Stimulated activated CD8-positive, alpha-beta memory T cell treated with anti-CD3 and anti-CD28 coated beads, Interleukin-2, amount 100 ng/mL, for 1 hour (primary cell): Measurements from ENCODE around the gene ARHGEF7.
"Not testable (repeated sequence)": the region's sequence is repeated elsewhere in the genome, so short reads cannot be mapped to it uniquely, and the experiment has no call there.

Source experiments
- DNase-seq, 2 donors: peaks; one replicate each; pipeline ENCODE4 v3.0.0-alpha.2; 2020; ENCODE audit warnings: low read depth in 2 of 2

ARHGEF7 gene

GRCh38 chr13:111253365-111253872, 138.3 kb downstream of the ARHGEF7 start:
- DNase-seq, result no peak

GRCh38 chr13:111255228-111255790, 140.2 kb downstream of the ARHGEF7 start:
- no peak for DNase-seq

- DNase-seq, result no peak
These were observed 141.3 kb downstream of the ARHGEF7 start for GRCh38 chr13:111256458-111256857.

- DNase-seq, result no peak
These were observed 141.8 kb downstream of the ARHGEF7 start for GRCh38 chr13:111256946-111257345.

- DNase-seq, result not testable (repeated sequence)
These were observed 142.8 kb downstream of the ARHGEF7 start for GRCh38 chr13:111257899-111258298.

GRCh38 chr13:111258637-111259036, 143.5 kb downstream of the ARHGEF7 start:
- DNase-seq, result no peak

GRCh38 chr13:111259058-111259457, 143.9 kb downstream of the ARHGEF7 start:
- DNase-seq, result no peak

GRCh38 chr13:111261326-111261725, 146.2 kb downstream of the ARHGEF7 start:
- DNase-seq, result no peak

- DNase-seq, result no peak
These were observed 147.2 kb downstream of the ARHGEF7 start for GRCh38 chr13:111262281-111262680.

- no peak for DNase-seq
These were observed 147.6 kb downstream of the ARHGEF7 start for GRCh38 chr13:111262715-111263114.

GRCh38 chr13:111263566-111263965, 148.5 kb downstream of the ARHGEF7 start:
- no peak for DNase-seq

- no peak for DNase-seq
These were observed 150.0 kb downstream of the ARHGEF7 start for GRCh38 chr13:111265006-111265700.

GRCh38 chr13:111265701-111266035, 150.6 kb downstream of the ARHGEF7 start:
- no peak for DNase-seq

GRCh38 chr13:111267205-111267604, 152.1 kb downstream of the ARHGEF7 start:
- DNase-seq, result no peak

GRCh38 chr13:111267784-111268183, 152.7 kb downstream of the ARHGEF7 start:
- no peak for DNase-seq

- no peak for DNase-seq
These were observed 154.4 kb downstream of the ARHGEF7 start for GRCh38 chr13:111269508-111269907.

GRCh38 chr13:111270126-111270525, 155.0 kb downstream of the ARHGEF7 start:
- no peak for DNase-seq

GRCh38 chr13:111270765-111271698, 155.9 kb downstream of the ARHGEF7 start:
- no peak for DNase-seq

GRCh38 chr13:111272117-111272516, 157.0 kb downstream of the ARHGEF7 start:
- no peak for DNase-seq

GRCh38 chr13:111275382-111275781, 160.3 kb downstream of the ARHGEF7 start:
- no peak for DNase-seq

- no peak for DNase-seq
These were observed 161.0 kb downstream of the ARHGEF7 start for GRCh38 chr13:111275995-111276618.

GRCh38 chr13:111278258-111278657, 163.1 kb downstream of the ARHGEF7 start:
- DNase-seq, result no peak
